Measurements from ENCODE around the gene ADCY4.
"Not testable (repeated sequence)": the region's sequence is repeated elsewhere in the genome, so short reads cannot be mapped to it uniquely, and the experiment has no call there.

Gene ADCY4

DNA sequence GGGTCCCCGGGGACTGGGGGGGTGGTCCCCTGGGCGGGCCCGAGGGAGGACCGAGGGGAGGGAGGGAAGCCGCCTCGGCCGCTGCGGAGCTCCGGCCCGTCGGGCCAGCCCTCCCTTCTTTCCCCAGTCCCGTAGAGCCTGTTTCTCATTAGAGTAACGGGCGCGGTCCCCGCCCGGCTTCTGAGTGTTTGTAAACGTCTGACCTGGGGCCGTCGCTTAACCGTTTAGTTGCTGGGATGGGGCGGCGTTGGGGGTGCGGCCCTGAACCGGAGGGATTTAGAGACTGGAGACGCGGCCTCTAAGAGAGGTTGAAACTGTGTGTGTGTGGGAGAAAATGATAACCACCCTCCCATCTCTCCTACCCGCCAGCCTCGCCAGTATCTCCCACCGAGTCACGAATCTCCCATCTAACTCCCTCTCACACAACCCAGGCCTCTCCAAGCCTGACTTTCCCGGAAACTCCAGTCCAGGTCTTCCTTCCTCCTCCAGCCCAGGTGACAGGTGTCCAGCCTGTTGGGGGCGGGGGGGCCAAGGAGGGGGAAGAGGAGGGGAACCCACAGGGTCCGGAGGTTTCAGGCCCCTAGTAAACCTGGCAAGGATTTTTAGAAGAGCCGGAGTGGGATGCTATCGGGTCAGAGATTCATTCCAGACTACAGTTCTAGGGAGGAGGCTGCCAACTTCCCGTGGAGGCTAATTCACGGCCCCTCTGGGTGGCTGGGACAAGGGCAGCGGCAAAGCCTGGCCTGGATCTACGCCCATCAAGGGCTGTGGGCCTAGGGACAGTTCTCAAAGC, 32.0 kb upstream of the ADCY4 start:
- DNase-seq, result peak; percentile 18

DNA sequence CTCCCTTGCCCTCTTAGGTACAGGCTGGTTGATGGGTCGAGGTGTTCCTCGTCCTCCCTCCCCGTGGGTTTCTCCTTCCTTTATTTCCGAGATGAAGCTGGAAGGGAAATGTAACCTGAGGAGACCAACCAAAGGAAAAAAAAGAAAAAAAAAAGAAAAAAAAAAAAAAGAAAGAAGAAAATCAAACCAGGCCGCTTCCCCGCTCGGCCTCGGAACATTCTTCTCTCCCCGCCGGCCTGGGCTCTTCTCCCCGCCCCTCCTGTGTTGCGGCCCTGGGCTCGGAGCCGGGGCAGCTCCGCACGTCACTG, 31.5 kb upstream of the ADCY4 start:
- no peak for DNase-seq

DNA sequence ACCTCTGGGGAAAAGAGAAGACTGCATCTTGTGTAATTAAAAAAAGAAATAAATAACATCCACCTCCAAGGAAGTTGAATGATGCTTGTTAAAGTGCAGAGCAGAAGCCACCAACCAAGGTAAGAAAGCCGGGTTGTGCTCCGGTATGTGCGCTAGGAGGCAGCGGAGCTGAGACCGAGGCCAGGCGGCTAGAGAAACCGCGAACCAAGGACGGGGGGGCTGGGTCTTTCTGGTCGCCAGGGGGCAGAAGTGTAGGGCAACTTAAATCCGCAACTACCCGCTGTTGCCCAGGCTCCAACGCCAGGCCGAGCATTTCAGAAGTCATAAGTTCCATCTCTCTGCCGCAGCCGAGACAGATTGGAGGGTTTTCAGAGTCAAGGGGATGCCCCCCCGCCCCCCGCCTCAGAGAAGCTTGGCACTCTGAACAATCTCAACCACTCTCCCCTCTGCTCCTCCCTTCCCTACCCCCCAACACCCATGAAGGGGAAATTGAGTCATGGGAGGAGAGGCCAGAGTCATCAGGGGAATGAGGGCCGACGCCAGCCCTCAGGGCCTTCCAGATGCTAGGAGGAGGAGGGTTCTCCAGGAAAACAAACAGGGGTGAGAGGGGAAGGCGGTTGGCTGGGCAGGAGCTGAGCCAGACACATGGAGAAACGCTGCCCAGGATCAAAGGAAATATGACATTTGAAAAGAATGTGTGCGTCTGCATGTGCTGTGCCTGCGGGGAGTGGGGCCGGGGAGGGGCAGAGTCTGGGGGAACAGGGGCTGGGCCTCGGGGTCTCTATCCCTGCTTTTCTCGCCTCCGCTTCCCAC, 30.9 kb upstream of the ADCY4 start:
- peak; percentile 66 for DNase-seq

DNA sequence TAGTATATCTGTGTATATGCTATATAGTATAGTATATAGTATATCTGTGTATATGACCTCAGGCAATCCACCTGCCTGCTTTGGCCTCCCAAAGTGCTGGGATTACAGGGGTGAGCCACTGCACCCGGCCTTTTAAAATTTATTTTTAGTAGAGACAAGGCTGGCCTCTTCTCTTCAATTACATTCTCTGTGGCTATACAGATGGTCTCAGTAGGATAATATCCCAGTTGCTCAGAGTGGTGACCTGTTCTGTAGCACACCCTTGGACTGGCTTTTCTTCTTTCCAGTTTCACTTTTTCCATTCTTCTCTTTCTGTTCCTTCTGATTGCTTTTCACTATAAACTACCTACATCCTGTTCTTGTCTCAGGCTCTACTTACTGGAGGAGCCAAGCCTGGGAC, 30.0 kb upstream of the ADCY4 start:
- no peak for DNase-seq

DNA sequence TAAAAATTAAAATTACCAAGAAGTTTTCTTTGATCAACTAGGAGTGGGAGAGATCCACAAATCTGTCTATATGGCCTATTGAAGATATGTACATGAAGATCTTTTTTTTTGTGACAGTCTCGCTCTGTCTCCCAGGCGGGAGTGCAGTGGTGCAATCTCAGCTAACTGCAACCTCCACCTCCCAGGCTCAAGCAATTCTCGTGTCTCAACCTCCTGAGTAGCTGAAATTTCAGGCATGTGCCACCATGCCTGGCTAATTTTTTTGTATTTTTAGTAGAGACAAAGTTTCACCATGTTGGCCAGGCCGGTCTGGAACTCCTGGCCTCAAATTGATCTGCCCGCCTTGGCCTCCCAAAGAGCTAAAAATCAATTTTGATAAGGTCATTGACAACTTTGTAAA, 28.5 kb upstream of the ADCY4 start:
- DNase-seq, result no peak

DNA sequence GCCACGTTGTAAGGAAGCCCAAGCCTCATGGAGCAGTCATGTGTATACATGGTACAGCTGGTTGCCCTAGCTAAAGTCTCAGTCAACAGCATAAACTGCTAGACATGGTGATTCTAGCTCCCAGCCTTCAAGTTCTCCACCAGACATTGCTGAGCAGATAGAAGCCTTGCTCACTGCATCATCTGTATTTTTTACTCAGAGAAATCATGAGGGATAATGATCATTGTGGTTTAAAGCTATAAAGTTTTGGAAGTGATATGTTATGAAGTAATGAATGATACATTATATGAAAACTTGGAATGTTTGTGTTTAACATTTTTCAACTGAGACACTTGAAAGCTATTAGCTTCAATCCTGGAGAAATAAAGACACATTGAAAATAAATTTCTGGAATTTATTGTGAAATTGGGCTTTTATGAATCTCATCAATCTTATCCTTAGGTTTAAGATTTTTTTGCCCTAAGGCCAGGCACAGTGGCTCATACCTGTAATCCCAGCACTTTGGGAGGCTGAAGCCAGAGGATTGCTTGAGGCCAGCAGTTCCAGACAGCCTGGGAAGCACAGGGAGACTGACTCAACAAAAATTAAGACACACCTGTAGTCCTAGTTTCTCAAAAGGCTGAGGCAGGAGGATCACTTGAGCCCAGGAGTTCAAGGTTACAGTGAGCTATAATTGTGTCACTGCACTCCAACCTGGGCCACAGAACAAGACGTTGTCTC, 27.5 kb upstream of the ADCY4 start:
- no peak for DNase-seq

DNA sequence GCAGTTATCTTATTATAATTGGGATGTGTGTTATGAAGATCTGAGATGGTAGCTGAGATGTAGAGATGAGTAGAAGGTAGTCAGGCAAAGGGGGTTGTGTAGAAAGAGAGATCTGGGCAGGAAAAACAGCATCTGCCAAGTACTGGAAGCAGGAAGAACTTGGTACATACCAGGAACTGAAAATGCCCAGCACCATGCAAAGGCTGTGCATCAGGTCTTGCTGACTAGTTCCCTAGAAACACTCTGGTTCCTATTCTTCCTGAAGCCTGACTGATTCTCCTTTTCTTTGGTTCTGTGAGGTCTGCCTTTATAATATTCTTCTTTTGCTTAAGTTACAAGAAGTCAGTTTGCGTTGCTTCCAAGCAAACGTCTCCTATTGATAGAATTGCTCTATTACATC, 26.5 kb upstream of the ADCY4 start:
- no peak for DNase-seq

DNA sequence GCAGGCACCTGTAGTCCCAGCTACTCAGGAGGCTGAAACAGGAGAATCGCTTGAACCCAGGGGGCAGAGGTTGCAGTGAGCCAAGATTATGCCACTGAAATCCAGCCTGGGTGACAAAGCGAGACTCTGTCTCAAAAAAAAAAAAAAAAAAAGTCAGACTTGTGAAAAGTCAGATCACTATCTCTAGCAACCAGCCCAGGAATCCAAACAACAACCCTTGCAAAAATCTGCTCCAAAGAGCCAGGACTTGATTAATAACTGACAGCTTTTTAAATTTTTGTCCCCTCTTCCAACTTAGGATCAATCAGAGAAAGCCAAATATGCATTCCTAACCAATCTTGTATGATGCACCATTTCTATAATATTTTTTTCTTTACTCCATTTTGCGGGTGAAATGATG, 25.4 kb upstream of the ADCY4 start:
- no peak for DNase-seq

DNA sequence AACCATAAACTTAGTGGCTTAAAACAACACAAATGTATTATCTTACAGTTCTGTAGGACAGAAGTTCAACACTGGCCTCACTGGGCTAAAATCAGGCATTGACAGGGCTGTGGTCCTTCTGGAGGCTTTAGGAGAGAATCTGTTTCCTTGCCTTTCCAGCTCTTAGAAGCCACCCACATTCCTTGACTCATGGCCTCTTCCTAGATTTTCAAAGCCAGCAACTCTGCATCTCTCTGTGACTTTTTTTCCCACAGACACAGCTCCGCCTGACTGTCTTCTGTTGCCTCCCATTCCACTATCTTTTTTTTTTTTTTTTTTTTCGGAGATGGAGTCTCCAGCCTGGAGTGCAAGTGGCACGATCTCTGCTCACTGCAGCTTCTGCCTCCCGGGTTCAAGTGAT, 21.3 kb upstream of the ADCY4 start:
- no peak for DNase-seq

DNA sequence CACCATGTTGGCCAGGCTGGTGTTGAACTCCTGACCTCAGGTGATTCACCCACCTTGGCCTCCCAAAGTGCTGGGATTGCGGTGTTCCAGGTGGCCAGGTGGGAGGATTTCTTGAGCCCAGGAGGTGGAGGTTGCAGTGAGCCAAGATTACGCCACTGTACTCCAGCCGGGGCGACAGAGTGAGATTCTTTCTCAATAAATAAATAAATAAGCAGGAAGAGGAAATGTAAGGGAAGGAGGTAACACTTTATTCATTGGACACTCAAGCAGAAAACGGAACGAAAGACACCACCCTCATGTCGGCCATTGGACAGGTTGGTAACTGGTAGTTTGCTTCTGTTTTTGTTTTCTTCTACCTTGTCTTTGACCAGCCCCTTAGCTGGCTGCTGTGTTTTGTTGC, 20.1 kb upstream of the ADCY4 start:
- no peak for DNase-seq

DNA sequence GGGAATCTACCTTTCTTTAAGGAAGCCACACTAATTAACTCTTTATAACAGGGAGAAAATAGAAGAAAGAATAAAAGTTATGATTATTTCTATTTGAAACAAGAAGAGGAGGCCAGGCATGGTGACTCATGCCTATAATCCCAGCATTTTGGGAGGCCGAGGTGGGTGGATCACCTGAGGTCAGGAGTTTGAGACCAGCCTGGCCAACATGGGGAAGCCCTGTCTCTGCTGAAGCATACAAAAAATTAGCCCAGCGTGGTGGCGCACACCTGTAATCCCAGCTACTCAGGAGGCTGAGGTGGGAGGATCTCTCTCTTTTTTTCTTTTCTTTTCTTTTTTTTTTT, 19.6 kb upstream of the ADCY4 start:
- DNase-seq, result not testable (repeated sequence)

DNA sequence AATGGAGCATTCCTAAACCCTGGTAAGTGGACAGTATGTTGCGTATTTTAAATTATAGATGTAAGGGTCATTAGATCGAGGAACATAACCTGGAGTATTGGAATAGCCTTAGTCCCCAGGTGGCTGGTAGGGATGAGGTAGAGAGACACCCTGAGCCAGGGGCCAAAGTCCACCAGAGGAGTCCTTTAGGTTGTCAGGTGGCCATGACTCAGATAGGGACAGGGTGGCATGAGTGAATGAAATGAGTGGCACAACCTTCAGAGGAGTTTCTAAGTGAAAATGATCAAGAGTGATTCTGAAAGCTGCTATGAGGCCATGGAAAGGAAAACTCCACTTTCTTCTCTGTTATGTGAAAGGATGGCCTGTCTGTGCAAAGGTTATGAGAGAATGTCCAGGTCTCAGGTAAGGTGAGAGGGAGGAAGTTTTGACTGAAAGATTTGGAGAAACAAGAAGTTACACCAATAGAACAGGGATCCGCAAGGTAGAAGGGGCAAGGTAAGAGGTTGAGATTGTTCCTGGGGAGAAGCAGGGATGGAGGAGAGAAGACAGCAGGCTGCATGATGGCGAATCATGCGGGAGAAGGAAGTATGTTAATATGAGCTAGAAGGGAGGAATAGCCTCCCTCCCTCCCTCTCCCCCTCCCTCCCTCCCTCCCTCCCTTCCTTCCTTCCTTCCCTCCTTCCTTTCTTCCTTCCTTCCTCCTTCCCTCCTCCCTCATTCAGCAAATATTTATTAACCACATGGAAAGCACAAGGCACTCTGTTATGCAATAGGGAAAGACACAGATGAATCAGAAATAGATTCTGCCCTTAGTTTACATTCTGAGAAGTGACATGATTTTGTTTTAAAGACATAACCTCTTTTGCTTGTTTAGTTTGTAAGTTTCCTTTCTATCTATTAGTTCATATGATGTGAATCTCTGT, 18.9 kb upstream of the ADCY4 start:
- DNase-seq, result no peak

DNA sequence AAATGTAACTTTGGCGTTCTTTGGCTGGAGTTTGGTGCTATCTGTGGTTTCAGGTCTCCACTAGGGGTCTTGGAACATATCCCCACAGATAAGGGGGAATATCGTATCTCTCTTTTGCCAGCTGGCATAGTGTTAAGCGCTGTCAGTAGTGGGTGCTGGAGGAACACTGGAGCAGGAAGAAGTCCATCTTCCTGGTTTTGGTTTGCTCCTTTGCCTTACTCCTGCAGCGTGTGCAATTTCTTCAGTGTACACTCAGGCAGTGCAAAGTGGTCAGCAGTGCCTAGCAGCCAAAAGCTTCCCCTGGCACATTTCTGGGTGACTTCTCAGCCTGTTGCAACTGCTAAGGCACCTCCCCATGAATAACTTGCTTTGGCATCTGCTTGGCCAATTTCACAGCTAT, 16.6 kb upstream of the ADCY4 start:
- DNase-seq, result no peak

DNA sequence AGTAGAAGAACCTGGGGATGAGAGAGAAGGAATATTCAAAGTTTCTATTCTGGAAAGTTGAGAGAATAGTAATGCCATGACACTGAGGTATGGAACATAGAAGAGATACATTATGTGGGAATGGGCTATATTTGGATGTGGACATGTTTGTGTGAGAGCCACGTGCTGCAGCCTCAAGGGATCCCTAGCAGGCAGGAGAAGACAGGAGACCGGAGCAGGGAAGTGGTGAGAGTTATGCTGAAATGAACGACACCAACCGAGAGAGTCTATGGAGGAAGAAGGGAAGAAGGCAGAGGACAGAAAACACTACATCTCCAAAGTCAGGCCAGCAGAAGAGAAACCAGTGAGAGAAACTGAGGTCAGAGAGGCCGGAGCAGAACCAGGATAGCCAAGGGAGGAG, 14.9 kb upstream of the ADCY4 start:
- no peak for DNase-seq

DNA sequence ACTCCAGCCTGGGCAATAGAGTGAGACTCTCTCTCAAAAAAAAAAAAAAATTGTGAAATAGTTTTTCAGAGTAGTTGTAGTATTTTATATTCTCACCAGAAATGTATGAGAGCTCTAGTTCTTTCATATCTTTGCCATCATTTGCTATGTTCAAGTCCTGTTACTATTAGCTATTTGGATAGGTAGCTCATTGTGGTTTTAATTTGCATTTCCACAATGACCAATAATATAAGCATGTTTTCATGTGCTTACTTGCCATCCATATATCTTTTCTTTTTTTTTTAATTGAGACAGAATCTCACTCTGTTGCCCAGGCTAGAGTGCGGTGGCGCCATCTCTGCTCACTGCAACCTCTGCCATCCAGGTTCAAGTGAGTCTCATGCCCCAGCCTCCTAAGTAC, 13.3 kb upstream of the ADCY4 start:
- DNase-seq, result no peak

DNA sequence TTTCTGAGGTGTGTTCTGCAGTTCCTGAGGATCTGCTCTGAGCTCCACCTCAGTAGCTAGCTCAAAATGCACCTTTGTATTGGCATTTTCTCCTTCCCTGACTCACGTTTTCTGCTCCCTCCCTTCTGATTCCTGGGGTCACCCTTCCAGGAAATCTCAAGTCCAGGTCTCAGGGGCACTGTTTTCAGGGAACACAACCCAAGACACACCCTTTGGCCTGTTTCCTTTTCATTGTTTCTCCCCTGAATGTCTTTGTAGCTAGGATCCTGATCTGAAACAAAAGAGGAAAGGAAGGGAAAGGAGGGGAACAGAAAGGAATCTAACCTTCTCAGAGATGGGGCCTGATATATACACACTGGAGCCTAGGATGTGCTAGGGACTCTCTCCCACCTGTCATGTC, 12.3 kb upstream of the ADCY4 start:
- no peak for DNase-seq

DNA sequence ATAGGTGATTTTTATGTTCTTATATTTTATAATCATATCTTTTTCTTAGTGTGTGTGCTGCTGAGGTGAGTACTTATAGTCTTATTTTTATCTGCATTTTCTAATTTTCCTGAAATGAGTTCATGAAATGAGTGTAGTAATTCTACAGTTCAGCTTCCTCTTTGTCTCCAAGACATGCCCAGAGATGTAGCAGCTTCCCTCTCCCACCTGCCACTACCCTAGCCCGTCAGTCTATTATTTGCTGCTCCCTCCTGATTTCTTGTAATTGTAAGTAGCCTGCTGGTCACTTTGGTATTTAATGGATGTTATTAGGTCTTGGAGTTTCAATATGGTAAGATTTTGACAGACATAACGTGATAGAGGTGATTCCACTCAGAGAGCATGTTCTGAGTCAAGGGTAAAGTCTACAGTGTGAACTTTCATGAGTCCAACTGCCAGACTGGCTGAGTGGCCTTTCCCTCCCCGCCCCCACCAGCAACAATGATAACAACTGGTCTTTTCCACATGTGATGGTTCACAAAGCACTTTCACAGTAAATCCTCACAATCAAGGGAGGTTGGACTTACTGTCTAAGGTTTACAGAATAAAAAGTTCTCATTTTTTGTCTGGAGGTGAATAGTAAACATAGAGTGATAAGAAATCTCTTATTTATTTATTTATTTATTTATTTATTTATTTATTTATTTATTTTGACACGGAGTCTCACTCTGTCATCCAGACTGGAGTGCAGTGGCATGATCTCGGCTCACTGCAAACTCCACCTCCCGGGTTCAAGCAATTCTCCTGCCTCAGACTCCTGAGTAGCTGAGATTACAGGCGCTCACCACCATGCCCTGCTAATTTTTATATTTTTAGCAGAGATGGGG, 9.2 kb upstream of the ADCY4 start:
- no peak for DNase-seq

DNA sequence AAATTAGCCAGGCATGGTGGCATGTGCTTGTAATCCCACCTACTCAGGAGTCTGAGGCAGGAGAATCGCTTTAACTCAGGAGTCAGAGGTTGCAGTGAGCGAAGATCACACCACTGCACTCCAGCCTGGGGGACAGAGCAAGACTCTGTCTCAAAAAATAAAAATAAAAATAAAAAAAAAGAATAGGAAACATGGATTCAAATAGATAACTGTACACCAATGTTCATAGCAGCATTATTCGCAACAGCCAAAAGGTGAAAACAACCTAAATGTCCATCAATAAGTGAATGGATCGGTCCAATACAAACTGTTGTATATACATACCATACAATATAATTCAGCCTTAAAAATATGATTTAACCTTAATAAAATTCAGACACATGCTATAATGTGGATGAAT, 8.0 kb upstream of the ADCY4 start:
- DNase-seq, result no peak

DNA sequence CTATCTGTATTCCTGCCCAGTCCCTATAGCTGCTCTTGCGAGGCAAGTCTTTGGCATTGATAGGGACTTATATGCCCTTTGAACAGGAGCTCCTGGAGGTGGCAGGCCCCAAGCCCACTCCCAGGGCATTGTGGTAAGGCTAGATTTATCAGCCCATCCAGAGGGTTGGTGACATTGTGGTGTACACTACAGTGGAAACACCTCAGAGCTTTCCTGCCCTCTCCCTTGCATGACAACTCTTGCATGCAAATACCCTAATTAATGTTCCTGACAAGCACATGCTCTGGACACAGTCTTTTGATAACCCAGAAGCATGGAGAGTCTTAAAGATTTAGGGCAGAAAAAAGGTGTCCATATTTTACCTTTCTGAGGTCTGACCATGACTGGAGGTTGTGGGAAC, 5.7 kb upstream of the ADCY4 start:
- no peak for DNase-seq

DNA sequence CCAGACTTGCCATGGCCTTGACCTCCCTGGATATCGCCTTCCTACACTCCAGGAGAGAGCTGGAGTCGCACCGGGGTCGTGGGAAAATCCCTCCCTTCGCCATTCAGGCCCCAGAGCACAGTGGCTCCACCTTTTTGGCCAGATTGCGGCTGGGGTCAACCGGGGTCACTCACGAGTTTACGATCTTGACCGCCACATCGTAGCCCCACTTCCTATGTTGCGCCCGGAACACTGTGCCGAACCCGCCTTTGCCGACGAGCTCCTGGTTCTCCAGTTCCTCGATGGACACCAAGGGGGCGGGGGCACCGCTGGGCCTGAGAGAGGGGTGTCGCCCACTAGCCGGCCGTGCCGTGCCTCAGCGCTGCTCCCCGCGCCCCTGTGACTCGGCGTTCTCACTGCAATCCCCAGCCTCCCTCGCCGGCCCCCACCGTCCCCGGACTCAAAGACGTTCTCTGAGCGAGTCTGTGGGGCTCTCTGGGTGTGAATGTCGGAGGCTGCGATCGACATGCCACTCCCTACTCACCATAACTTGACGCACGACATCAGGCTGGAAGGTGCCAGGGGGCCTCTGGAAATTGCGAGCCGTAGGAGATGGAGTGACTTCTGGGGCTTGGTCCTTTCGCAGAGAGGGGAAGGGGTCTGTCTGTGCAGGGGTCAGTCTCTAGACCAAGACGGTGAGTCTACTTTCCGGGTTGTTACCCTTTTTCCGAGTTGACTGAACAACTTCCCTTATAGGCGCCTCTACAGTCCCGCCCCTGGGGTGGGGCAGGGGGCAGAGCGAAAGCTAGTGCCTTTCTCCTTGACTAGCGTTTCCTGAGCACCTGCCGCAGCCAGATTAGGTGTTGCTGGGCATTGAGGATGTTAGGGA, 4.6 kb upstream of the ADCY4 start, which contains the start of gene RIPK3:
Gene RIPK3 (minus strand): TSS at position 708 of the 868 bp plus-strand sequence. CDS start 165 bp downstream, at position 543.
- peak; percentile 70 for DNase-seq

DNA sequence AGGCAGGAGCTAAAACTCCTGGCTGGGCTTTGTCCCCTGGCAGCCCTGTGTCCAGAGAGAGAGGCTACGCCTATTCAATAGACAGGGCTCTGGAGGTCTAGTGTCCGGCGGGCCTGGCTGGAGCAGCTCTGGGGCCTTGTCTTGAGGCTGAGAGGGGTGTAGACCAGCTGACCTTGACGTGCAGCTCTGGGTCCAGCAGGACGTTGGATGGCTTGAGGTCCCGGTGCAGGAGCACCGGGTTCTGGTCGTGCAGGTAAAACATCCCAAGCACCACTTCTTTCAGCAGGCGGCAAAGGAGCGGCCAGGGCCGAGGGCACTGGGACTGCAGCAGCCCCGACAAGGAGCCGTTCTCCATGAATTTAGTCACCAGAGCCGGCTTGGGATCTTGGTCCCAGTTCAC, 4.0 kb upstream of the ADCY4 start:
- no peak for DNase-seq

Data from CD4-positive, alpha-beta T cell treated with Interleukin-21 for 1 hour (primary cell).